K562 (cell line): Measurements from ENCODE around the gene IGF1R. TPM values are rescaled to one million over a fixed set of nuclear protein-coding genes. Genes with fewer than 3 reads are reported as not detected.

Experiments used
- ATAC-seq: fragments of 200-7000 bp; cut with Tn5 transposase; 3 replicates; pipeline ENCODE4 v1.9.1; 2020; ENCODE audit warnings: moderate library complexity
- BruUV-seq: library from RNA; stranded (reverse); fragments of 400-500 nt; replicated peaks from 2 replicates; lab custom pipeline; 2021; lab: Mats Ljungman, UMichigan
- CTCF ChIA-PET: fragments of 300-600 bp; formaldehyde crosslinking; extraction: SDS; loops from one replicate; lab custom pipeline; 2021; ENCODE audit warnings: low intra/inter-chr PET ratio; lab: Yijun Ruan, JAX
- POLR2A ChIA-PET: fragments of 300-600, 350-650 bp; sonication (Branson Sonifier 250); formaldehyde crosslinking; extraction: SDS; loops from one replicate; lab custom pipeline; 2021; ENCODE audit warnings: antibody characterized with exemption, inconsistent platforms; lab: Yijun Ruan, JAX
- DNase-seq, 4 experiments: peaks; one replicate each; pipeline versions ENCODE4 v3.0.0 to v3.0.0-alpha.2; 2011 to 2018; ENCODE audit warnings: low spot score in 3 of 4, mixed read lengths in 3 of 4; ENCODE audit errors: extremely low read depth in 1 of 4
- FAIRE-seq: peaks from 2 replicates; lab custom pipeline; 2011; peaks lifted over from hg19 to GRCh38; lab: Jason Lieb, UNC
- H2AFZ ChIP-seq: 2 replicates; pipeline ENCODE4 v1.6.0; 2011; ENCODE audit warnings: low read depth, low read length, control low read depth, inconsistent platforms
- H3K27ac ChIP-seq: fragments of 200-600 bp; 3 replicates; pipeline ENCODE4 v1.8.0; 2011; ENCODE audit warnings: low read depth, mild to moderate bottlenecking, control low read depth, inconsistent platforms, low read length, moderate library complexity, mixed read lengths; ENCODE audit errors: extremely low read depth
- H3K27me3 ChIP-seq, 2 experiments: fragments of 300-600 bp in 1 of 2; 2 replicates in 1 of 2; 3 replicates in 1 of 2; pipeline versions ENCODE4 v1.6.0 to v1.8.0; 2011; ENCODE audit warnings: inconsistent platforms in 2 of 2, low read length in 2 of 2, mild to moderate bottlenecking in 1 of 2, mixed read lengths in 1 of 2, moderate library complexity in 1 of 2; ENCODE audit not compliant: control insufficient read depth in 2 of 2, insufficient read depth in 2 of 2
- H3K36me3 ChIP-seq: fragments of 300-600 bp; 3 replicates; pipeline ENCODE4 v1.8.0; 2011; ENCODE audit warnings: mild to moderate bottlenecking, low read length, inconsistent platforms; ENCODE audit not compliant: control insufficient read depth, insufficient read depth
- H3K4me1 ChIP-seq, 2 experiments: fragments of 200-600 bp in 1 of 2; replicated peaks in 1 of 2; 2 replicates in 1 of 2; 3 replicates in 1 of 2; pipeline versions ENCODE4 v1.5.1 to v1.8.0; 2011; ENCODE audit warnings: inconsistent platforms in 2 of 2, low read length in 2 of 2, mild to moderate bottlenecking in 1 of 2, mixed read lengths in 1 of 2, moderate library complexity in 1 of 2; ENCODE audit not compliant: control insufficient read depth in 2 of 2, insufficient read depth in 2 of 2
- H3K4me2 ChIP-seq: 2 replicates; pipeline ENCODE4 v1.6.1; 2011; ENCODE audit warnings: low read length, control low read depth, inconsistent platforms, mixed read lengths; ENCODE audit not compliant: insufficient read depth
- H3K4me3 ChIP-seq: fragments of 200-600 bp; sonication (generic), shearing (Covaris generic); 2 replicates; pipeline ENCODE4 v1.5.1; 2016; ENCODE audit warnings: control low read depth, inconsistent platforms
- H3K79me2 ChIP-seq: fragments of 200-600 bp; 3 replicates; pipeline ENCODE4 v1.8.0; 2011; ENCODE audit warnings: low read length, inconsistent platforms; ENCODE audit not compliant: control insufficient read depth, insufficient read depth
- H3K9ac ChIP-seq, 2 experiments: 2 replicates each; pipeline versions ENCODE4 v1.6.0 to v1.6.1; 2011; ENCODE audit warnings: low read depth in 2 of 2, low read length in 2 of 2, control low read depth in 1 of 2, inconsistent platforms in 1 of 2, mild to moderate bottlenecking in 1 of 2, mixed read lengths in 1 of 2; ENCODE audit not compliant: insufficient read depth in 1 of 2
- H3K9me1 ChIP-seq: one replicate; pipeline ENCODE4 v1.6.0; 2011; ENCODE audit warnings: inconsistent platforms, mild to moderate bottlenecking, low read length, moderate library complexity; ENCODE audit not compliant: control insufficient read depth, insufficient read depth
- H3K9me3 ChIP-seq: replicated peaks from 2 replicates; pipeline ENCODE4 v1.5.1; 2011; ENCODE audit warnings: low read depth, low read length, inconsistent platforms; ENCODE audit not compliant: control insufficient read depth, insufficient read depth
- H4K20me1 ChIP-seq: replicated peaks from 2 replicates; pipeline ENCODE4 v1.6.1; 2011; ENCODE audit warnings: low read length, inconsistent platforms, mixed read lengths; ENCODE audit not compliant: control insufficient read depth, insufficient read depth
- CBFB ChIP-seq: sonication (generic); formaldehyde crosslinking; IDR thresholded peaks from 2 replicates; pipeline ENCODE4 v1.4.0; 2020; ENCODE audit warnings: mild to moderate bottlenecking, missing genetic modification reagents
- CREB1 ChIP-seq, 2 experiments: sonication (generic) in 1 of 2; formaldehyde crosslinking in 1 of 2; IDR thresholded peaks; 2 replicates each; pipeline versions ENCODE4 v1.6.1 to v1.8.0; 2012 to 2022; ENCODE audit warnings: inconsistent platforms in 1 of 2, mild to moderate bottlenecking in 1 of 2, missing genetic modification reagents in 1 of 2, moderate library complexity in 1 of 2
- FOXA1 ChIP-seq: fragments of 450-650 bp; IDR thresholded peaks from 2 replicates; pipeline ENCODE4 v1.6.1; 2016; ENCODE audit warnings: mild to moderate bottlenecking, borderline replicate concordance
- HNRNPL ChIP-seq: fragments of 200-400 bp; formaldehyde crosslinking; IDR thresholded peaks from 2 replicates; pipeline ENCODE4 v1.6.1; 2017; ENCODE audit warnings: low read depth, mild to moderate bottlenecking, low read length
- KDM2B ChIP-seq: fragments of 250-450 bp; sonication (Bioruptor Pico); IDR thresholded peaks from 2 replicates; pipeline ENCODE4 v1.8.0; 2021; ENCODE audit warnings: mild to moderate bottlenecking, moderate library complexity
- KDM5B ChIP-seq: fragments of 200-600 bp; sonication (generic); IDR thresholded peaks from 2 replicates; pipeline ENCODE4 v1.6.1; 2012; ENCODE audit warnings: low read depth, mild to moderate bottlenecking, moderate library complexity, low read length, control low read depth, inconsistent platforms; ENCODE audit not compliant: insufficient replicate concordance
- KLF16 ChIP-seq: IDR thresholded peaks from 2 replicates; pipeline ENCODE4 v1.6.1; 2016; ENCODE audit warnings: antibody characterized with exemption
- MAFF ChIP-seq: IDR thresholded peaks from 2 replicates; pipeline ENCODE4 v1.6.1; 2012; ENCODE audit warnings: low read length, improper control_type of control experiment
- MEF2D ChIP-seq: conservative IDR thresholded peaks from 2 replicates; pipeline ENCODE4 v1.6.1; 2016; ENCODE audit warnings: low read depth, missing genetic modification characterization, missing compliant biosample characterization
- NFRKB ChIP-seq: fragments of 450-650 bp; IDR thresholded peaks from 2 replicates; pipeline ENCODE4 v1.6.1; 2016; ENCODE audit warnings: low read depth
- NR4A1 ChIP-seq, 2 experiments: fragments of 250-450 bp in 1 of 2; fragments of 450-650 bp in 1 of 2; sonication (Bioruptor Pico) in 1 of 2; IDR thresholded peaks; 2 replicates each; pipeline versions ENCODE4 v1.4.0 to v1.6.1; 2016 to 2020; ENCODE audit warnings: mild to moderate bottlenecking in 2 of 2, missing compliant biosample characterization in 1 of 2, missing genetic modification characterization in 1 of 2, moderate library complexity in 1 of 2
- PHF20 ChIP-seq: fragments of 450-650 bp; IDR thresholded peaks from 2 replicates; pipeline ENCODE4 v1.6.1; 2018; ENCODE audit not compliant: partially characterized antibody
- SMARCA5 ChIP-seq: fragments of 450-650 bp; IDR thresholded peaks from 2 replicates; pipeline ENCODE4 v1.6.1; 2016
- SUPT5H ChIP-seq: fragments of 450-650 bp; IDR thresholded peaks from 2 replicates; pipeline ENCODE4 v1.6.1; 2016
- TAF1 ChIP-seq: IDR thresholded peaks from 2 replicates; pipeline ENCODE4 v1.6.1; 2011; ENCODE audit warnings: mild to moderate bottlenecking, low read length, moderate library complexity; ENCODE audit not compliant: insufficient read depth, control insufficient read depth, severe bottlenecking; ENCODE audit errors: extremely low read depth
- TEAD2 ChIP-seq: fragments of 450-650 bp; IDR thresholded peaks from 2 replicates; pipeline ENCODE4 v1.6.1; 2016; ENCODE audit warnings: missing genetic modification characterization, control low read depth, missing compliant biosample characterization
- ZNF586 ChIP-seq: fragments of 450-650 bp; formaldehyde crosslinking; conservative IDR thresholded peaks from 2 replicates; pipeline ENCODE4 v1.4.0; 2020; ENCODE audit warnings: mild to moderate bottlenecking, moderate library complexity
- ZNF655 ChIP-seq: fragments of 250-450 bp; sonication (Bioruptor Pico); IDR thresholded peaks from 2 replicates; pipeline ENCODE4 v1.5.0; 2021
- WGBS: fragments of 100-300 bp; shearing (Covaris generic); methylation state at CpG from one replicate; pipeline ENCODE4 v1.1.6; 2016; ENCODE audit warnings: low coverage, mixed read lengths; ENCODE audit not compliant: insufficient coverage; ENCODE audit errors: missing lambda C conversion rate; 5-methylcytosine and 5-hydroxymethylcytosine counted together
- in situ Hi-C: fragments of 300-500 bp; cut with MboI; formaldehyde crosslinking; loops from 4 replicates; pipeline ENCODE4 v1.15.0; 2018; ENCODE audit warnings: inconsistent platforms, mixed read lengths
- intact Hi-C: fragments of 100-400 bp; cut with micrococcal nuclease; formaldehyde crosslinking; loops from 2 replicates; pipeline ENCODE4 v1.14.2; 2022
- polyA plus RNA-seq, 8 experiments: library from polyadenylated mRNA; depleted of rRNA in 4 of 8; stranded (reverse) in 5 of 8; unstranded in 3 of 8; fragments of >200 nt; fragmentation: Nextera tagmentation in 2 of 8; fragmentation: Illumina TruSeq in 1 of 8; extraction: Ambion mirVana in 2 of 8; extraction: Trizol in 1 of 8; gene quantifications; 2 replicates each; pipeline versions ENCODE4 v1.2.1 to v1.2.3, GENCODE V29; 2011 to 2014; ENCODE audit warnings: inconsistent platforms in 1 of 8, missing spikeins in 1 of 8
- total RNA-seq, 7 experiments: library from RNA; depleted of rRNA in 6 of 7; stranded (reverse); fragments of >200 nt in 6 of 7; fragmentation: Illumina TruSeq in 2 of 7; extraction: Trizol in 2 of 7; gene quantifications; 2 replicates each; pipeline versions ENCODE4 v1.2.1 to v1.2.3, GENCODE V29; 2011 to 2021; ENCODE audit warnings: low replicate concordance in 1 of 7
- TF ChIP-seq, protein P1 (sequence below): fragments of 450-650 bp; IDR thresholded peaks from 2 replicates; pipeline ENCODE4 v1.6.1; 2016
- TF ChIP-seq, protein P2 (sequence below): fragments of 450-650 bp; IDR thresholded peaks from 2 replicates; pipeline ENCODE4 v1.6.1; 2016; ENCODE audit warnings: mild to moderate bottlenecking

IGF1R gene
- total and polyA plus RNA-seq, 9 of the 15 experiments (the other 6 are each of a cell fraction or from before 2014, with no cell fraction given), result 0.35 to 8.0 (median 1.6) TPM

DNA sequence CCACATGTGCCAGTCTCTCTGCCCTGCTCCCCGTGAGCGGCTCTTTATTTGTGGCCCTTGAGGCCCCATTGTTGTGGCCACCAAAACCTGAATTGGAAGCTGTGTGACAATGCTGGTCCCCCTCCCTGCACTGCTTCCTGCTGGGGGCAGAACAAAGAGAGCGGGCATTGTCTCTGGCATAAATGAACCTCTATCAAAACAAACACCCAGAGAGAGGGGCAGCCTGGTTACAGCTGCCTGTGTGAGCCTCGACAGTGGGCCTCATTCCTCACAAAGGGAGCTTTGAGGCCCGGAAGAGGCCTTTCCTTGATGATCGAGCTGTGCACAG lies 152.9 kb downstream of the IGF1R start (continued):
- TF ChIP-seq, protein P1, sequence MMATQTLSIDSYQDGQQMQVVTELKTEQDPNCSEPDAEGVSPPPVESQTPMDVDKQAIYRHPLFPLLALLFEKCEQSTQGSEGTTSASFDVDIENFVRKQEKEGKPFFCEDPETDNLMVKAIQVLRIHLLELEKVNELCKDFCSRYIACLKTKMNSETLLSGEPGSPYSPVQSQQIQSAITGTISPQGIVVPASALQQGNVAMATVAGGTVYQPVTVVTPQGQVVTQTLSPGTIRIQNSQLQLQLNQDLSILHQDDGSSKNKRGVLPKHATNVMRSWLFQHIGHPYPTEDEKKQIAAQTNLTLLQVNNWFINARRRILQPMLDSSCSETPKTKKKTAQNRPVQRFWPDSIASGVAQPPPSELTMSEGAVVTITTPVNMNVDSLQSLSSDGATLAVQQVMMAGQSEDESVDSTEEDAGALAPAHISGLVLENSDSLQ, result no peak
- no peak for TF ChIP-seq ZNF655 (CRISPR knock-in tag)

DNA sequence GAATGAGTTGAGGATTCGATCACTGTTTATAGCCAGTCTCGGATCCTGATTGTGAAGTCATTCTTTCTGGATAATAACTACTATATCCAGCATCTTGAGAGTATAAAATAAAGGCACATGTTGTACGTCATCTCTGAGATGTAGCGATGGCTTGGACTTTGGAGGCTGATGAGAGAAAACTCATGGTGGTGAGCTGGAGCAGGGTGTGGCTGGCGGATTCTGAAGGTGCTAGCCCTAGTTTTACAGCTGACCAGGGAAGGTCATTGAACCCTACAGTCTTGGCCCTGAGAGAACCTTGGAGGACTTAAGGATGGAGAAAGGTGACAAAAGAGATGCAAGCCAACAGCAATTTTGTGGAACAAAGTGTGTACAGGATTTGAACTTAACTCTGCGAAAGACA lies 153.8 kb downstream of the IGF1R start:
- Histone ChIP-seq H4K20me1 (peaks cover 41% of the 10 kb centered on the region), H3K9me1 (peaks cover 3% of the 10 kb centered on the region), H3K36me3 (no peaks in the 10 kb centered on the region), H3K4me2 (no peak overlapping the region), H3K4me1 (no peaks in the 10 kb centered on the region), H3K27ac (no peak overlapping the region), H2AFZ (no peak overlapping the region), H3K4me3 (no peak overlapping the region), H3K9ac (no peak overlapping the region), H3K27me3 (peaks cover 10 to 28% of the 10 kb centered on the region in 2 experiments)
- WGBS, result 2% methylated on average over 6 of the region's 6 CpGs
- no TSS peak for BruUV-seq
- DNase-seq, result no peak
- in situ Hi-C loops, result no loop called here
- POLR2A ChIA-PET, result no interaction called here
- intact Hi-C loops, result no loop called here
- CTCF ChIA-PET, result no interaction called here
- TF ChIP-seq SUPT5H, result no peak
- no peak for TF ChIP-seq MAFF
- no peak for TF ChIP-seq CBFB (CRISPR knock-in tag)
- no peak for TF ChIP-seq SMARCA5
- TF ChIP-seq, protein P2, sequence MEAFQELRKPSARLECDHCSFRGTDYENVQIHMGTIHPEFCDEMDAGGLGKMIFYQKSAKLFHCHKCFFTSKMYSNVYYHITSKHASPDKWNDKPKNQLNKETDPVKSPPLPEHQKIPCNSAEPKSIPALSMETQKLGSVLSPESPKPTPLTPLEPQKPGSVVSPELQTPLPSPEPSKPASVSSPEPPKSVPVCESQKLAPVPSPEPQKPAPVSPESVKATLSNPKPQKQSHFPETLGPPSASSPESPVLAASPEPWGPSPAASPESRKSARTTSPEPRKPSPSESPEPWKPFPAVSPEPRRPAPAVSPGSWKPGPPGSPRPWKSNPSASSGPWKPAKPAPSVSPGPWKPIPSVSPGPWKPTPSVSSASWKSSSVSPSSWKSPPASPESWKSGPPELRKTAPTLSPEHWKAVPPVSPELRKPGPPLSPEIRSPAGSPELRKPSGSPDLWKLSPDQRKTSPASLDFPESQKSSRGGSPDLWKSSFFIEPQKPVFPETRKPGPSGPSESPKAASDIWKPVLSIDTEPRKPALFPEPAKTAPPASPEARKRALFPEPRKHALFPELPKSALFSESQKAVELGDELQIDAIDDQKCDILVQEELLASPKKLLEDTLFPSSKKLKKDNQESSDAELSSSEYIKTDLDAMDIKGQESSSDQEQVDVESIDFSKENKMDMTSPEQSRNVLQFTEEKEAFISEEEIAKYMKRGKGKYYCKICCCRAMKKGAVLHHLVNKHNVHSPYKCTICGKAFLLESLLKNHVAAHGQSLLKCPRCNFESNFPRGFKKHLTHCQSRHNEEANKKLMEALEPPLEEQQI, result no peak
- TF ChIP-seq FOXA1, result no peak
- TF ChIP-seq KLF16, result no peak
- no peak for TF ChIP-seq KDM5B
- TF ChIP-seq PHF20, result no peak
- no peak for TF ChIP-seq KDM2B (CRISPR knock-in tag)
- no peak for TF ChIP-seq CREB1 (IDR thresholded peaks at IDR 0.05)
- no peak for TF ChIP-seq CREB1 (CRISPR knock-in tag; IDR thresholded peaks at IDR 0.05)
- no peak for TF ChIP-seq HNRNPL
- TF ChIP-seq NFRKB, result no peak
- TF ChIP-seq MEF2D (tag), result no peak
- no peak for TF ChIP-seq NR4A1 (CRISPR knock-in tag; IDR thresholded peaks at IDR 0.05)
- TF ChIP-seq NR4A1 (tag; IDR thresholded peaks at IDR 0.05), result no peak
- TF ChIP-seq ZNF586 (CRISPR knock-in tag), result no peak
- TF ChIP-seq TEAD2, result no peak
- no peak for TF ChIP-seq TAF1
- TF ChIP-seq, all 486 proteins: peak for 0
- no peak for ATAC-seq
- Histone ChIP-seq H3K79me2 (no peaks in the 10 kb centered on the region), H3K9me3 (no peaks in the 10 kb centered on the region)
- no peak for FAIRE-seq
